GM19395 (cell line): ENCODE measurements around the gene EPHA1.
A peak's percentile ranks its signal among the peaks of the same experiment; 100 is the strongest.
"Not testable (repeated sequence)": the region's sequence is repeated elsewhere in the genome, so short reads cannot be mapped to it uniquely, and the experiment has no call there.

ENCODE experiments used
- ATAC-seq: cut with Tn5 transposase; IDR thresholded peaks from one replicate; pipeline ENCODE4 v1.9.1; 2021; ENCODE audit warnings: mild to moderate bottlenecking, moderate library complexity; ENCODE audit not compliant: unreplicated experiment

Gene EPHA1

GRCh38 chr7:143431109-143431508 lies 22.5 kb upstream of the EPHA1 start:
- ATAC-seq: no peak

- no peak for ATAC-seq
Measured at GRCh38 chr7:143429770-143430698, 21.4 kb upstream of the EPHA1 start.

- ATAC-seq: no peak
Measured at GRCh38 chr7:143426479-143427142, 18.0 kb upstream of the EPHA1 start.

GRCh38 chr7:143424476-143424875 lies 15.8 kb upstream of the EPHA1 start:
- ATAC-seq: not testable (repeated sequence)

- ATAC-seq: no peak
Measured at GRCh38 chr7:143422033-143422432, 13.4 kb upstream of the EPHA1 start.

- not testable (repeated sequence) for ATAC-seq
Measured at GRCh38 chr7:143420624-143421023, 12.0 kb upstream of the EPHA1 start.

- no peak for ATAC-seq
Measured at GRCh38 chr7:143419880-143420279, 11.2 kb upstream of the EPHA1 start.

GRCh38 chr7:143418681-143419458 lies 10.2 kb upstream of the EPHA1 start:
- ATAC-seq: no peak

GRCh38 chr7:143417734-143418383 lies 9.2 kb upstream of the EPHA1 start:
- no peak for ATAC-seq

- peak; percentile 68 for ATAC-seq
Measured at GRCh38 chr7:143416565-143417149, 8.0 kb upstream of the EPHA1 start.

GRCh38 chr7:143415742-143416397 lies 7.2 kb upstream of the EPHA1 start:
- ATAC-seq: no peak

- not testable (repeated sequence) for ATAC-seq
Measured at GRCh38 chr7:143415209-143415608, 6.6 kb upstream of the EPHA1 start.

- no peak for ATAC-seq
Measured at GRCh38 chr7:143413123-143413522, 4.5 kb upstream of the EPHA1 start.

- no peak for ATAC-seq
Measured at GRCh38 chr7:143411976-143412708, 3.5 kb upstream of the EPHA1 start.

GRCh38 chr7:143410521-143411004 lies 1.9 kb upstream of the EPHA1 start:
- ATAC-seq: no peak

- no peak for ATAC-seq
Measured at GRCh38 chr7:143408252-143408685, 387 bp downstream of the EPHA1 start.

GRCh38 chr7:143407287-143408251 lies 1.1 kb downstream of the EPHA1 start:
- ATAC-seq: no peak

GRCh38 chr7:143406002-143406357 lies 2.7 kb downstream of the EPHA1 start:
- no peak for ATAC-seq
